ENCODE results near the gene TUG1.

DNA sequence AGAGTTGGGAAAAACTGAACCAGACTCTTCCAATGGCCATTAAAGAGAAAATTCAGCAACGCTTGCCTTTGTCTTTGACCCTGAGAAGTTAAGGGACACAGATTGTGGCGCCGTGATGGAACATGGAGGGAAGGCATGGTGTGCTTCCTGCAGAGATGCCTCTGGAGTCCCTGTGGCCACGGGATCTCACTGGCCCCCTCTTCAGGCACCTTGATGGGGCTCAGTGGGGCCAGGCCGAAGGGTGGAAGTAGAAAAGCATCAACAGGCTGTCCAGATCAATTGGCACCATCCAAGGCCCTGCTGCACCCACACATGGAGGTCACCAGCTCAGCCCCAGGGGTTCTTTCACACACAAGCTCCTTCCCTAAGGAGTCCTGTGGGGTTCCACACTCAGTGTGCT lies 43.4 kb upstream of the TUG1 start:
- TF ChIP-seq, protein P1, sequence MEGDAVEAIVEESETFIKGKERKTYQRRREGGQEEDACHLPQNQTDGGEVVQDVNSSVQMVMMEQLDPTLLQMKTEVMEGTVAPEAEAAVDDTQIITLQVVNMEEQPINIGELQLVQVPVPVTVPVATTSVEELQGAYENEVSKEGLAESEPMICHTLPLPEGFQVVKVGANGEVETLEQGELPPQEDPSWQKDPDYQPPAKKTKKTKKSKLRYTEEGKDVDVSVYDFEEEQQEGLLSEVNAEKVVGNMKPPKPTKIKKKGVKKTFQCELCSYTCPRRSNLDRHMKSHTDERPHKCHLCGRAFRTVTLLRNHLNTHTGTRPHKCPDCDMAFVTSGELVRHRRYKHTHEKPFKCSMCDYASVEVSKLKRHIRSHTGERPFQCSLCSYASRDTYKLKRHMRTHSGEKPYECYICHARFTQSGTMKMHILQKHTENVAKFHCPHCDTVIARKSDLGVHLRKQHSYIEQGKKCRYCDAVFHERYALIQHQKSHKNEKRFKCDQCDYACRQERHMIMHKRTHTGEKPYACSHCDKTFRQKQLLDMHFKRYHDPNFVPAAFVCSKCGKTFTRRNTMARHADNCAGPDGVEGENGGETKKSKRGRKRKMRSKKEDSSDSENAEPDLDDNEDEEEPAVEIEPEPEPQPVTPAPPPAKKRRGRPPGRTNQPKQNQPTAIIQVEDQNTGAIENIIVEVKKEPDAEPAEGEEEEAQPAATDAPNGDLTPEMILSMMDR (IDR thresholded peaks at IDR 0.05; ENCODE audit: low read depth, low read length) = no peak
- TF ChIP-seq, protein P2, sequence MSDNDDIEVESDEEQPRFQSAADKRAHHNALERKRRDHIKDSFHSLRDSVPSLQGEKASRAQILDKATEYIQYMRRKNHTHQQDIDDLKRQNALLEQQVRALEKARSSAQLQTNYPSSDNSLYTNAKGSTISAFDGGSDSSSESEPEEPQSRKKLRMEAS (IDR thresholded peaks at IDR 0.05; ENCODE audit: low read depth, low read length) = no peak

Data from NB4 (cell line).